Measurements from ENCODE around the gene ANO10.

DNA sequence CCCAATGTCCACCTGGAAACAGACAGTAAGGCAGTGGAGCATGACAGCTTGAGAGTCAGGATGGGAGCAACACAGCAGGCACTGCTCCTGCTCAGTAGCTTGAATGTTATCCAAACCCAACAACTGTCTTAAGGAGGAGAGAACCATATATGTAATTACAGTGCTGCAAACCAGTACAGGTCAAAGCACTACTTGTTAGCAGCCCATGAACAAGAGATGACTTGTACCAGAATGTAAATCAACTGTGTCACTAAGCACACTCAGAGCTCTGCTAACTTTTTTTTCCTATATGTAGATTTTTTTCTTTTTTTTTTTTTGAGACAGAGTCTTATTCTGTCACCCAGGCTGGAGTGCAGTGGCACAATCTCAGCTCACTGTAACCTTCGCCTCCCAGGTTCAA, 87.1 kb downstream of the ANO10 start:
- TF ChIP-seq, protein P1, sequence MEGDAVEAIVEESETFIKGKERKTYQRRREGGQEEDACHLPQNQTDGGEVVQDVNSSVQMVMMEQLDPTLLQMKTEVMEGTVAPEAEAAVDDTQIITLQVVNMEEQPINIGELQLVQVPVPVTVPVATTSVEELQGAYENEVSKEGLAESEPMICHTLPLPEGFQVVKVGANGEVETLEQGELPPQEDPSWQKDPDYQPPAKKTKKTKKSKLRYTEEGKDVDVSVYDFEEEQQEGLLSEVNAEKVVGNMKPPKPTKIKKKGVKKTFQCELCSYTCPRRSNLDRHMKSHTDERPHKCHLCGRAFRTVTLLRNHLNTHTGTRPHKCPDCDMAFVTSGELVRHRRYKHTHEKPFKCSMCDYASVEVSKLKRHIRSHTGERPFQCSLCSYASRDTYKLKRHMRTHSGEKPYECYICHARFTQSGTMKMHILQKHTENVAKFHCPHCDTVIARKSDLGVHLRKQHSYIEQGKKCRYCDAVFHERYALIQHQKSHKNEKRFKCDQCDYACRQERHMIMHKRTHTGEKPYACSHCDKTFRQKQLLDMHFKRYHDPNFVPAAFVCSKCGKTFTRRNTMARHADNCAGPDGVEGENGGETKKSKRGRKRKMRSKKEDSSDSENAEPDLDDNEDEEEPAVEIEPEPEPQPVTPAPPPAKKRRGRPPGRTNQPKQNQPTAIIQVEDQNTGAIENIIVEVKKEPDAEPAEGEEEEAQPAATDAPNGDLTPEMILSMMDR (IDR thresholded peaks at IDR 0.05): no peak
- TF ChIP-seq POLR2A (IDR thresholded peaks at IDR 0.05): no peak

Data from thyroid gland (tissue), 4 donors.